SH-SY5Y (cell line): ENCODE data around the gene CRAT.

Source experiments
- GATA2 ChIP-seq: IDR thresholded peaks from 2 replicates; pipeline ENCODE4 v1.6.1; 2011; ENCODE audit warnings: mild to moderate bottlenecking, low read depth, low read length
- GATA3 ChIP-seq: IDR thresholded peaks from 2 replicates; pipeline ENCODE4 v1.6.1; 2011; ENCODE audit warnings: low read depth, mild to moderate bottlenecking, low read length, moderate library complexity

DNA sequence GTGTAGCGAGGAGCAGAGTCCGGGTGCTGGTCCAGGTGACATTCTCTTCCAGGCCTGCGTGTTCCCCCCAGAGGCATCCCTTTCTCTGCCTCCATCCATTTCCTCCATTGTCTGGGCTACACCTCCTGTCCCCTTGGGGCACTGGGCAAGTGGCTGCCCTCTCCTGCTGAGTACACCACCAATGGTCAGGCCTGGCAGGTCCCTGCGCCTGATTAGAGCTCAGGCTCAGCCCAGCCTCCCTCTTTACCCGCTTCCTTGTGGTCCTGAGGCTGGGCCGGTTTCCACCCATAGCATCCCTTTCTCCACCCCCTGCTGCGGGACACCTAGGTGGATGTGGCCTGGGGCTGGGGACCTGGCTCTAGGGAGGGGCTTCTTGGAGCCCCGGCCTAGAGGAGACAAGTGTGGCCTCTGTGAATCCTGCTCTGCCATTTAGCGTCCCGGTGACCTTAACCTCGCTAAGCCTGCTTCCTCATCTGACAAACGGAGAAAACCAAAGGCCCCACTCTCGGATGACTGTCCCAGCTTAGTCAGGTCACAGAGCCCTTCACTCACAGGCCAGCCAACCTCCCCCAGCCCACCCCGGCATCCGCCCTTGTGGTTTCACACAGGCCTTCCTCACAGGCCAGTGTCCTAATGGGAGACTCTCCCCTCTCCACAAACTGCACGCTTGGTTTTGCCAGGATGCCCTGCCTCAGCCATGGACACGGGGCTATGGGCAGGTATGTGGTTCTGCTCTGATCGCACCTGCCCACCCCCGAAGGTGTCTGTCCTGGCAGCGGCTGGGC, 16.8 kb downstream of the CRAT start:
- TF ChIP-seq GATA3 (no peak), GATA2 (no peak)
